MCF 10A (cell line): Measurements from ENCODE around the gene HHIPL1. TPM values are rescaled to one million over a fixed set of nuclear protein-coding genes. Genes with fewer than 3 reads are reported as not detected.
A peak's percentile ranks its signal among the peaks of the same experiment; 100 is the strongest.

Experiments used
- BruUV-seq: library from RNA; stranded (reverse); fragments of 400-500 nt; replicated peaks from 2 replicates; lab custom pipeline; 2021; lab: Mats Ljungman, UMichigan
- CTCF ChIA-PET: fragments of 300-600 bp; sonication (Branson Sonifier 250); formaldehyde crosslinking; extraction: SDS; loops from one replicate; lab custom pipeline; 2021; ENCODE audit warnings: antibody characterized with exemption, inconsistent platforms; lab: Yijun Ruan, JAX
- POLR2A ChIA-PET: fragments of 300-600, 350-650 bp; sonication (Branson Sonifier 250); formaldehyde crosslinking; extraction: SDS; loops from one replicate; lab custom pipeline; 2020; ENCODE audit warnings: antibody characterized with exemption, inconsistent platforms; lab: Yijun Ruan, JAX
- DNase-seq: peaks from one replicate; pipeline ENCODE4 v3.0.0-alpha.2; 2018; ENCODE audit not compliant: unreplicated experiment
- H3K27ac Mint-ChIP-seq: one replicate; pipeline ENCODE4 v1.8.0; 2022; ENCODE audit warnings: mild to moderate bottlenecking, low read depth, mixed read lengths; ENCODE audit not compliant: unreplicated experiment
- H3K27me3 Mint-ChIP-seq: one replicate; pipeline ENCODE4 v1.8.0; 2022; ENCODE audit warnings: mixed read lengths; ENCODE audit not compliant: insufficient read depth, unreplicated experiment
- H3K36me3 Mint-ChIP-seq: one replicate; pipeline ENCODE4 v1.8.0; 2022; ENCODE audit warnings: mild to moderate bottlenecking, moderate library complexity, mixed read lengths; ENCODE audit not compliant: insufficient read depth, unreplicated experiment
- H3K4me1 Mint-ChIP-seq: one replicate; pipeline ENCODE4 v1.8.0; 2022; ENCODE audit warnings: mixed read lengths; ENCODE audit not compliant: insufficient read depth, unreplicated experiment
- H3K4me3 Mint-ChIP-seq: one replicate; pipeline ENCODE4 v1.8.0; 2022; ENCODE audit warnings: mild to moderate bottlenecking, moderate library complexity, mixed read lengths; ENCODE audit not compliant: unreplicated experiment
- H3K9me3 Mint-ChIP-seq: one replicate; pipeline ENCODE4 v1.8.0; 2022; ENCODE audit warnings: mixed read lengths; ENCODE audit not compliant: unreplicated experiment
- intact Hi-C: fragments of 100-400 bp; cut with micrococcal nuclease; formaldehyde crosslinking; loops from 2 replicates; pipeline ENCODE4 v1.14.1; 2022
- total RNA-seq: library from RNA; stranded (reverse); gene quantifications from 2 replicates; pipeline ENCODE4 v1.2.3, GENCODE V29; 2022
- TF ChIP-seq, protein P1 (sequence below): fragments of 200-600 bp; IDR thresholded peaks from one replicate; pipeline ENCODE4 v1.8.0; 2022; ENCODE audit warnings: antibody characterized with exemption, mild to moderate bottlenecking; ENCODE audit not compliant: unreplicated experiment

HHIPL1 gene
- total RNA-seq, 1 experiment from 2014 or later: not detected

DNA sequence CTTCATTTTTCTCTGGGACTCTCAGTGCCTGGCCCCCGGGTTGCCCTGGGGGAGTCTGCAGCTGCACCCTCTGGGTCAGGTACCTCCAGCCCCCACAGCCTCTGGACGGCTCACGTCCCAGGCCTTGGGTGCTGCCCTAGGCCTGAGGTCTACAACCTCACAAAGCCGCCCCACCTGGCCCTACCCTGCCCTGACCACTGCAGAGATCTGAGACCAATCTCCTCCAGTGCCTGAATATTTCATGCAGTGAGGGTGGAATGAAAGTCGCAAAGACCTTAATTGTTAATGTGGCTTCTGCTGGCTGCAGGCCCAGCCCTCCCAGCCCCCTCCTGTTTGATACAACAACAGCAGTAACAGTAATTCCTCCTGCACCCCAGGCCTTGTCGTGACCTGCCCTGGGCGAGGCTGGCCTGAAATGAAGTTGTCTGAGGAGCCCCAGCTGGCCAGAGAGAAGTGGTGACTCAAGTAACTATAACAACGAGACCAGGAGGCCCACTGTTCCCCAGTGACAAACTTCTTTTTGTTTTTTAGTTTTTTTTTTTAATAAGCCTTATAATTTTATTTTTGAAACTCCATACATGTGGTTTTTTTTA is 32.1 kb upstream of the HHIPL1 start:
- H3K9me3 Mint-ChIP-seq: no peaks in the 10 kb centered on the region
- POLR2A ChIA-PET: interaction anchor here (1.1 to 1.4 kb wide), 4 partner anchors 9 to 95 kb away, joined by 3 to 8 read pairs (median 5); partner anchors contain the start of gene CCDC85C
- H3K4me3 Mint-ChIP-seq: no peak overlapping the region
- intact Hi-C loops: no loop called here
- peak overlapping the region; percentile 75 for H3K27ac Mint-ChIP-seq
- CTCF ChIA-PET: interaction anchor here (1.1 to 1.2 kb wide), 2 partner anchors 15 to 16 kb away, joined by 3 to 7 read pairs; no protein-coding TSS in a partner anchor
- H3K27me3 Mint-ChIP-seq: no peaks in the 10 kb centered on the region
- no TSS peak for BruUV-seq
- DNase-seq: peak; percentile 73
- no peaks in the 10 kb centered on the region for H3K36me3 Mint-ChIP-seq
- TF ChIP-seq, protein P1, sequence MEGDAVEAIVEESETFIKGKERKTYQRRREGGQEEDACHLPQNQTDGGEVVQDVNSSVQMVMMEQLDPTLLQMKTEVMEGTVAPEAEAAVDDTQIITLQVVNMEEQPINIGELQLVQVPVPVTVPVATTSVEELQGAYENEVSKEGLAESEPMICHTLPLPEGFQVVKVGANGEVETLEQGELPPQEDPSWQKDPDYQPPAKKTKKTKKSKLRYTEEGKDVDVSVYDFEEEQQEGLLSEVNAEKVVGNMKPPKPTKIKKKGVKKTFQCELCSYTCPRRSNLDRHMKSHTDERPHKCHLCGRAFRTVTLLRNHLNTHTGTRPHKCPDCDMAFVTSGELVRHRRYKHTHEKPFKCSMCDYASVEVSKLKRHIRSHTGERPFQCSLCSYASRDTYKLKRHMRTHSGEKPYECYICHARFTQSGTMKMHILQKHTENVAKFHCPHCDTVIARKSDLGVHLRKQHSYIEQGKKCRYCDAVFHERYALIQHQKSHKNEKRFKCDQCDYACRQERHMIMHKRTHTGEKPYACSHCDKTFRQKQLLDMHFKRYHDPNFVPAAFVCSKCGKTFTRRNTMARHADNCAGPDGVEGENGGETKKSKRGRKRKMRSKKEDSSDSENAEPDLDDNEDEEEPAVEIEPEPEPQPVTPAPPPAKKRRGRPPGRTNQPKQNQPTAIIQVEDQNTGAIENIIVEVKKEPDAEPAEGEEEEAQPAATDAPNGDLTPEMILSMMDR: no peak
- peaks cover 8% of the 10 kb centered on the region for H3K4me1 Mint-ChIP-seq

DNA sequence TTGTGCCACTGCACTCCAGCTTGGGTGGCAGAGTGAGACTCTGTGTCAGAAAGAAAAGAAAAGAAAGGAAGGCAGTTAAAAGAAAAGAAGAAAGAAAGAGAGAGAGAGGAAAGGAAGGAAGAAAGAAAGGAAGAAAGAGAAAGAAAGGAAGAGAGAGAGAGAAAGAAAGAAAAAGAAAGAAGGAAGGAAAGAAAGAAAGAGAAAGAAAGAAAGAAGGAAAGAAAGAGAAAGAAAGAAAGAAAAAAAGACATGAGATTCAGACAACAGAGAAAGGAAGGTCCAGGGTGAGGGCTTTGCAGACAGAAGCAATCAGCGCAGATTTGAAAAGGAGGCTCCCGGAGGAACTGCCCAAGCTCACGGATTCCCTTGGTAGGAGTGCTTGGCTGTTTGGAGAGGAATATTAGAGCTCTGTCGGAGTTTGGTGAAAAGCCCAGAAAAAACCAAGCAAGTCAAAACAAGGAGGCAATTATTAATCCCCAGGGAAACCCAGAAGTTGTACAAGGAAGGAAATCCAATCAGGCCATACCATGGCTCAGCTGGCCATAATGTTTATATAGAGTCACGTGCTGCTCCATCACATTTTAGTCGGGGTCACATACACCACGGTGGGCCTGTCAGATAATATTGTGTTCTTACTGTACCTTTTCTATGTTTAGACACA is 29.3 kb upstream of the HHIPL1 start:
- ChIA-PET CTCF (no interaction called here), POLR2A (interaction anchor here (0.6 kb wide), 1 partner anchor 908 kb away, joined by 3 read pairs; no protein-coding TSS in a partner anchor)
- no TSS peak for BruUV-seq
- TF ChIP-seq, protein P1: no peak
- Mint-ChIP-seq H3K4me3 (no peak overlapping the region), H3K27me3 (no peaks in the 10 kb centered on the region), H3K27ac (no peak overlapping the region), H3K4me1 (peaks cover 8% of the 10 kb centered on the region), H3K36me3 (no peaks in the 10 kb centered on the region), H3K9me3 (no peaks in the 10 kb centered on the region)
- intact Hi-C loops: no loop called here
- DNase-seq: no peak

DNA sequence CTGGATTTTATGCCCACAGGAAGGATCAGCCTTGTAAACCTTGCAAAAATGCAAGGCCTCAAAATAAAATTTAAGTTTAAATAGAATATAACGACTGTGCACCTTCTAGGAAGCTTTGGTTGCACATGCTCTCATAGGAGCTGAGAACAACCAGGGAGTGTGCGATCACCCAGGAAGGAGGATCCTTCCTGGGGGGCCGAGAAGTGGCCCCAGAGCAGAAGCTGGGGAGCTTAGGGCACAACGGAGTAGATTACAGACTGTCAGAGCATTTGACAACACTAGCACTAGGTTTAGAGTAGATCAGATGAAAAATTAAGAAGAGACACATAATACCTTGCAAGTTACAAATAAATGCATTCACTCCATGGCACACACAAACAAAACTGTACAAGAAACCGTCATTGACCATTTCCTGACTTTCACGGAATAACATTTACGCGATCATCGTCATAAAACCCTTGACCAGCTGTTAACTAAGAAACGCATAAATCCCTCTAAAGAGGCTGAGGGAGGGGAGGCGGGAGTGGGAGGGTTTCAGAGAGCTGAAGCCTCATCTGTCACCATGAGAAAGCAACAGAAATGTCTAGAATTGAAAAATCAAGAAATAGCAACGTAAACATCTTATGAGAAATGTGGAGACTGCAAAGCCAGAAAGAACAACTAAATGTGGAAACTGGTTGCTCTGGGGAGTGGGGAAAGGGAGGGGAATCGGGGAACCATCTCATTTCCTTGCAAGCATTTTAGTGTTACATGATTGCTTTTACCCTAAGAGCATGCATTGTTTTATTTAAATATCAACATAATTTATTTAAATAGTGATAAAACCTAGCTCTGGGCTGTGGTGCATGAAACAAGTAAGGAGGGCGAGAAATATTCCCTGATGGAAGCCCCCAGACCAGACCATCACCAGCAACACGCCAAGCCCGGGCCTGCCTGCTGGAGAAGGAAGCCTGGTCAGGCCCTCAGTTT is 27.8 kb upstream of the HHIPL1 start:
- DNase-seq: no peak
- Mint-ChIP-seq H3K27ac (no peak overlapping the region), H3K9me3 (no peaks in the 10 kb centered on the region), H3K4me3 (no peak overlapping the region), H3K36me3 (no peaks in the 10 kb centered on the region), H3K27me3 (no peaks in the 10 kb centered on the region), H3K4me1 (peaks cover 4% of the 10 kb centered on the region)
- TF ChIP-seq, protein P1: no peak
- no TSS peak for BruUV-seq
- intact Hi-C loops: no loop called here
- ChIA-PET CTCF (interaction anchor here (1.7 kb wide), 1 partner anchor 11 kb away, joined by 6 read pairs; no protein-coding TSS in a partner anchor), POLR2A (interaction anchor here (1.1 kb wide), 1 partner anchor 136 kb away, joined by 4 read pairs; the partner anchor contains the start of genes CCNK and SETD3)
